Endothelial cell (in vitro differentiated cells): ENCODE data around the gene NOL4L. TPM values are rescaled to one million over a fixed set of nuclear protein-coding genes. Genes with fewer than 3 reads are reported as not detected.
A peak's percentile ranks its signal among the peaks of the same experiment; 100 is the strongest.

ENCODE experiments used
- DNase-seq: peaks from one replicate; pipeline ENCODE4 v3.0.0; 2021; ENCODE audit warnings: low spot score
- H3K27ac Mint-ChIP-seq: one replicate; pipeline ENCODE4 v1.8.0; 2021; ENCODE audit warnings: mixed read lengths, inconsistent platforms; ENCODE audit not compliant: unreplicated experiment
- H3K27me3 Mint-ChIP-seq: one replicate; pipeline ENCODE4 v1.8.0; 2021; ENCODE audit warnings: mild to moderate bottlenecking, moderate library complexity, mixed read lengths, inconsistent platforms; ENCODE audit not compliant: unreplicated experiment
- H3K36me3 Mint-ChIP-seq: one replicate; pipeline ENCODE4 v1.8.0; 2021; ENCODE audit warnings: mild to moderate bottlenecking, low read depth, mixed read lengths, inconsistent platforms; ENCODE audit not compliant: unreplicated experiment
- H3K4me1 Mint-ChIP-seq: one replicate; pipeline ENCODE4 v1.8.0; 2021; ENCODE audit warnings: mild to moderate bottlenecking, mixed read lengths, inconsistent platforms; ENCODE audit not compliant: unreplicated experiment
- H3K4me3 Mint-ChIP-seq: one replicate; pipeline ENCODE4 v1.8.0; 2021; ENCODE audit warnings: mild to moderate bottlenecking, mixed read lengths, inconsistent platforms; ENCODE audit not compliant: unreplicated experiment
- H3K9me3 Mint-ChIP-seq: one replicate; pipeline ENCODE4 v1.8.0; 2021; ENCODE audit warnings: mixed read lengths, inconsistent platforms; ENCODE audit not compliant: unreplicated experiment
- CTCF ChIP-seq: fragments of 200-600 bp; sonication (generic); IDR thresholded peaks from one replicate; pipeline ENCODE4 v1.5.0; 2021; ENCODE audit warnings: antibody characterized with exemption; ENCODE audit not compliant: unreplicated experiment
- total RNA-seq: library from RNA; stranded (reverse); fragmentation: NEBNext Ultra II Directional; extraction: Animal tissue kit (Norgen Biotek cat#: 25700); gene quantifications from one replicate; pipeline ENCODE4 v1.2.1, GENCODE V29; 2021; ENCODE audit not compliant: unreplicated experiment

Gene NOL4L
- total RNA-seq, 1 donor from 2014 or later = 150 TPM

- no peaks in the 10 kb centered on the region for H3K9me3 Mint-ChIP-seq
- H3K4me1 Mint-ChIP-seq = peaks cover 35% of the 10 kb centered on the region
- no peak overlapping the region for H3K4me3 Mint-ChIP-seq
- no peak for DNase-seq
- peaks cover 10% of the 10 kb centered on the region for H3K36me3 Mint-ChIP-seq
- H3K27ac Mint-ChIP-seq = peak overlapping the region; percentile 41
- TF ChIP-seq CTCF = no peak
- H3K27me3 Mint-ChIP-seq = peaks cover 7% of the 10 kb centered on the region
Measured at GRCh38 chr20:32490942-32491763, 94.0 kb downstream of the NOL4L start.

- DNase-seq = no peak
- no peak for TF ChIP-seq CTCF
- Mint-ChIP-seq H3K4me3 (peak overlapping the region; percentile 6), H3K36me3 (peaks cover 8% of the 10 kb centered on the region), H3K27ac (no peak overlapping the region), H3K4me1 (peaks cover 34% of the 10 kb centered on the region), H3K27me3 (peaks cover 9% of the 10 kb centered on the region), H3K9me3 (no peaks in the 10 kb centered on the region)
Measured at GRCh38 chr20:32488066-32488838, 96.9 kb downstream of the NOL4L start.

- no peak overlapping the region for H3K4me3 Mint-ChIP-seq
- no peaks in the 10 kb centered on the region for H3K9me3 Mint-ChIP-seq
- H3K27ac Mint-ChIP-seq = no peak overlapping the region
- no peak for TF ChIP-seq CTCF
- DNase-seq = no peak
- peaks cover 9% of the 10 kb centered on the region for H3K27me3 Mint-ChIP-seq
- H3K4me1 Mint-ChIP-seq = peaks cover 34% of the 10 kb centered on the region
- peaks cover 8% of the 10 kb centered on the region for H3K36me3 Mint-ChIP-seq
Measured at GRCh38 chr20:32487381-32487780, 97.8 kb downstream of the NOL4L start.

- Mint-ChIP-seq H3K9me3 (no peaks in the 10 kb centered on the region), H3K27ac (peak overlapping the region; percentile 95), H3K36me3 (peaks cover 11% of the 10 kb centered on the region), H3K4me3 (peak overlapping the region; percentile 92), H3K27me3 (peaks cover 14% of the 10 kb centered on the region), H3K4me1 (peaks cover 36% of the 10 kb centered on the region)
- DNase-seq = no peak
- no peak for TF ChIP-seq CTCF
Measured at GRCh38 chr20:32485770-32486478, 99.2 kb downstream of the NOL4L start.
